ENCODE measurements around the gene SNX4.

DNA sequence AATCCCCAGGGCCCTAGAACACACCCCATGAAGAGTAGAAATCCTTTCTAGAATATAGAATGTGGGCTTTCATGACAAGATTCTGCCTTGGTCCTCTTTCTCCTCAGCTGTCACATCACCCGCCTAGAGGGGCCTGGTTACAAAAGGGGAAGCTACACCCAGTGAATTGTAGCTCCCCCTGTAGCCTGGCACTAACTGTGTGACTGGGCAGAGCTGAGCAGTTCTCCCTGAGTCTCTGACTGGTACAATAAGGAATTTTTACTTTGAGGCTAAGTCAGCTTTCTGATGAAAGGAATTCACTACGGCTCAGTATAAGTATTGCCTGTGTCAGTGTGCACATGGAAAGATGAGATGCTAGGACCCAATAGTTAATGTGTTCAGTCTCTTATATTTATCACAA, 116.2 kb downstream of the SNX4 start:
- TF ChIP-seq POLR2A (IDR thresholded peaks at IDR 0.05) (no peak), CTCF (IDR thresholded peaks at IDR 0.05) (no peak), POLR2AphosphoS5 (IDR thresholded peaks at IDR 0.05) (no peak), EP300 (IDR thresholded peaks at IDR 0.05) (no peak)

Data from suprapubic skin (tissue), 4 donors.